ENCODE results near the gene NR3C1.

DNA sequence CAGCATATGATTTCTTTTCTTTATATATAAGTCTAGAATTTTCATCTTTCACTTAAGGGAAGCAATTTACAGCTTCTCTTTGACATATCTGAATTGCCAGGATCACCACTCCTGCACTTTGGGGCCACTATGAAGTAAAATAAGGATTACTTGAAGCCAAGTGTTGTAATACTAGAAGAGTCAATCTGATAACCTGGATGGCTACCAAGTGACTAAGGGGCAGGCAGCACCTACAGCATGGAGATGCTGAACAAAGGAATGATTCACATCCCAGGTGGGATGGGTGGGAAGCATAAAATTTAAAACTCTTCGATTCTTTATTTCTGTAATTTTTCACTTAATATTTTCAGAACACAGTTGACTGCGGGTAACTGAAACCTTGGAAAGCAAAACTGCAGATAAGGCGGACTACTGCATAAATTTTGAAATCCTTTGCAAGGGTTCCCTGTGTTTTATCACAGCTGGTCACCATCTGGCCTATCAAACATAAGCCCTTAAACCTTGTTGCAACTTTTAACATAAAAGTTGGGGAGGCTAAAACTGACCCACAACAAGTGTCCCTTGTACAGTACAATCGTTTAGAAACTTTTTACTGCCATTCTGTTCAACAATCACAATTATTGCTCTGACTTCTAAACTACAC is 31.2 kb downstream of the NR3C1 start:
- TF ChIP-seq, protein P1, sequence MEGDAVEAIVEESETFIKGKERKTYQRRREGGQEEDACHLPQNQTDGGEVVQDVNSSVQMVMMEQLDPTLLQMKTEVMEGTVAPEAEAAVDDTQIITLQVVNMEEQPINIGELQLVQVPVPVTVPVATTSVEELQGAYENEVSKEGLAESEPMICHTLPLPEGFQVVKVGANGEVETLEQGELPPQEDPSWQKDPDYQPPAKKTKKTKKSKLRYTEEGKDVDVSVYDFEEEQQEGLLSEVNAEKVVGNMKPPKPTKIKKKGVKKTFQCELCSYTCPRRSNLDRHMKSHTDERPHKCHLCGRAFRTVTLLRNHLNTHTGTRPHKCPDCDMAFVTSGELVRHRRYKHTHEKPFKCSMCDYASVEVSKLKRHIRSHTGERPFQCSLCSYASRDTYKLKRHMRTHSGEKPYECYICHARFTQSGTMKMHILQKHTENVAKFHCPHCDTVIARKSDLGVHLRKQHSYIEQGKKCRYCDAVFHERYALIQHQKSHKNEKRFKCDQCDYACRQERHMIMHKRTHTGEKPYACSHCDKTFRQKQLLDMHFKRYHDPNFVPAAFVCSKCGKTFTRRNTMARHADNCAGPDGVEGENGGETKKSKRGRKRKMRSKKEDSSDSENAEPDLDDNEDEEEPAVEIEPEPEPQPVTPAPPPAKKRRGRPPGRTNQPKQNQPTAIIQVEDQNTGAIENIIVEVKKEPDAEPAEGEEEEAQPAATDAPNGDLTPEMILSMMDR (IDR thresholded peaks at IDR 0.05; ENCODE audit: insufficient read depth, low read length, poor library complexity, severe bottlenecking): no peak
- no peak for TF ChIP-seq EZH2phosphoT487 (conservative IDR thresholded peaks at IDR 0.05; ENCODE audit: low read length)
